ENCODE results near the gene PRR19. TPM values are rescaled to one million over a fixed set of nuclear protein-coding genes. Genes with fewer than 3 reads are reported as not detected.

PRR19 gene
- polyA plus RNA-seq, 1 donor from 2014 or later = 2.4 TPM

- no peak overlapping the region for H3K9ac ChIP-seq (ENCODE audit: low read length)
- no peaks in the 10 kb centered on the region for H3K9me3 ChIP-seq (ENCODE audit: low read length)
- no peak overlapping the region for H2AFZ ChIP-seq (ENCODE audit: low read depth, low read length)
- H3K79me2 ChIP-seq (replicated peaks; ENCODE audit: insufficient read depth, low read length) = peaks cover 5% of the 10 kb centered on the region
- H3K4me2 ChIP-seq (ENCODE audit: low read length) = no peak overlapping the region
- H3F3A ChIP-seq (ENCODE audit: insufficient read depth, low read length, poor library complexity, severe bottlenecking) = no peaks in the 10 kb centered on the region
- no peaks in the 10 kb centered on the region for H3K9me2 ChIP-seq (ENCODE audit: insufficient read depth, low read length)
- TF ChIP-seq MXI1 (conservative IDR thresholded peaks at IDR 0.05; ENCODE audit: poor library complexity, severe bottlenecking) (no peak), EZH2 (IDR thresholded peaks at IDR 0.05; ENCODE audit: borderline replicate concordance, insufficient read depth, low read length, poor library complexity, severe bottlenecking) (no peak), RAD21 (conservative IDR thresholded peaks at IDR 0.05) (no peak), CTCF (IDR thresholded peaks at IDR 0.05; ENCODE audit: poor library complexity, severe bottlenecking) (no peak), POLR2AphosphoS5 (IDR thresholded peaks at IDR 0.05) (no peak), TAF1 (IDR thresholded peaks at IDR 0.05; ENCODE audit: low read depth) (no peak), EP300 (conservative IDR thresholded peaks at IDR 0.05; ENCODE audit: poor library complexity, severe bottlenecking) (no peak), REST (IDR thresholded peaks at IDR 0.05; ENCODE audit: borderline replicate concordance) (no peak), SMC3 (conservative IDR thresholded peaks at IDR 0.05; ENCODE audit: poor library complexity) (no peak)
- H3K36me3 ChIP-seq (ENCODE audit: insufficient read depth, low read length) = no peaks in the 10 kb centered on the region
- no peak overlapping the region for H3K4me3 ChIP-seq (ENCODE audit: low read length)
- no peaks in the 10 kb centered on the region for H4K20me1 ChIP-seq (ENCODE audit: insufficient read depth)
- H3K27ac ChIP-seq (ENCODE audit: low read length) = no peak overlapping the region
- H3K27me3 ChIP-seq (ENCODE audit: insufficient read depth, low read depth, low read length) = no peaks in the 10 kb centered on the region
Measured at GRCh38 chr19:42306646-42307045, 4.7 kb downstream of the PRR19 start.

- TF ChIP-seq POLR2AphosphoS5 (IDR thresholded peaks at IDR 0.05) (no peak), SMC3 (conservative IDR thresholded peaks at IDR 0.05; ENCODE audit: poor library complexity) (no peak), MXI1 (conservative IDR thresholded peaks at IDR 0.05; ENCODE audit: poor library complexity, severe bottlenecking) (no peak), RAD21 (conservative IDR thresholded peaks at IDR 0.05) (no peak), TAF1 (IDR thresholded peaks at IDR 0.05; ENCODE audit: low read depth) (no peak), REST (IDR thresholded peaks at IDR 0.05; ENCODE audit: borderline replicate concordance) (no peak), EP300 (conservative IDR thresholded peaks at IDR 0.05; ENCODE audit: poor library complexity, severe bottlenecking) (no peak), CTCF (IDR thresholded peaks at IDR 0.05; ENCODE audit: poor library complexity, severe bottlenecking) (no peak), EZH2 (IDR thresholded peaks at IDR 0.05; ENCODE audit: borderline replicate concordance, insufficient read depth, low read length, poor library complexity, severe bottlenecking) (no peak)
- no peak overlapping the region for H3K9ac ChIP-seq (ENCODE audit: low read length)
Measured at GRCh38 chr19:42309686-42310085, 7.8 kb downstream of the PRR19 start.

More at GRCh38 chr19:42309686-42310085, 7.8 kb downstream of the PRR19 start:
- H3K27me3 ChIP-seq (ENCODE audit: insufficient read depth, low read depth, low read length) = no peaks in the 10 kb centered on the region
- no peaks in the 10 kb centered on the region for H3F3A ChIP-seq (ENCODE audit: insufficient read depth, low read length, poor library complexity, severe bottlenecking)
- no peak overlapping the region for H3K27ac ChIP-seq (ENCODE audit: low read length)
- H3K36me3 ChIP-seq (ENCODE audit: insufficient read depth, low read length) = no peaks in the 10 kb centered on the region
- H4K20me1 ChIP-seq (ENCODE audit: insufficient read depth) = no peaks in the 10 kb centered on the region
- H3K9me2 ChIP-seq (ENCODE audit: insufficient read depth, low read length) = no peaks in the 10 kb centered on the region
- H3K79me2 ChIP-seq (replicated peaks; ENCODE audit: insufficient read depth, low read length) = no peaks in the 10 kb centered on the region
- no peak overlapping the region for H3K4me2 ChIP-seq (ENCODE audit: low read length)
- H3K4me3 ChIP-seq (ENCODE audit: low read length) = no peak overlapping the region
- no peaks in the 10 kb centered on the region for H3K9me3 ChIP-seq (ENCODE audit: low read length)
- H2AFZ ChIP-seq (ENCODE audit: low read depth, low read length) = no peak overlapping the region

All from neural cell (in vitro differentiated cells).